ENCODE results near the gene COL8A2.

COL8A2 gene

DNA sequence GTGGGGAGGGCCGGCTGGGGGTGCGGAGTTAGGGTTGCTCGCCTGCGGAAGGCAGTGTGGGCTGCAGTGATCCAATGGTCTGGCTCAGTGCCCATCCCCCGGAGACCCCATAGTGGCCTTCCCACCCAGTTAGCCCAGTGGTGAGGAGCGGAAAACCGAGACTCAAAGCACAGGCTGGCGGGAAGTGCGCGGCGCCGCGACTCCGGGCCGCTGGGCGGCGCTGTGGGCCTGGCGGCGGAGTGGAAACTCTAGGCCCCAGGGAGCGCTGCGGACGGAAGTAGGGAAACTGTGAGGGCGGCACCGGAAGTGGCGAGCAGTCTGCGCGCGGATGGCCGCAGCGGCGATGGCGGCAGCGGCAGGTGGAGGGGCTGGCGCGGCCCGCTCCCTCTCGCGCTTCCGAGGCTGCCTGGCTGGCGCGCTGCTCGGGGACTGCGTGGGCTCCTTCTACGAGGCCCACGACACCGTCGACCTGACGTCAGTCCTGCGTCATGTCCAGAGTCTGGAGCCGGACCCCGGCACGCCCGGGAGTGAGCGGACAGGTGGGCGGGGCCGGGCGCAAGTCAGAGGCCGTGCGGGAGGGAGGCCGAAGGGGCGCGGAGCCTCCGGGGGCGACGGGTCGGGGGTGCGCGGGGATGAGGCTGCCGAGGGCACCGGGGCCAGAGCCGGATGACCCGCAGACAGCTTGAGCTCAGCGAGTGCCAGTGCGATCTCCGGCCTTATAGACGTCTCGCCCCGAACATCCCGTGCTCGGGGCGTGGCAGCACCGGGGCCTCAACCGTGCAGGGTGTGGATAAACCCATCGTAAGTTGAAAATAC, 36.2 kb downstream of the COL8A2 start, which contains the start of gene ADPRS (continued):
- TF ChIP-seq, protein P1, sequence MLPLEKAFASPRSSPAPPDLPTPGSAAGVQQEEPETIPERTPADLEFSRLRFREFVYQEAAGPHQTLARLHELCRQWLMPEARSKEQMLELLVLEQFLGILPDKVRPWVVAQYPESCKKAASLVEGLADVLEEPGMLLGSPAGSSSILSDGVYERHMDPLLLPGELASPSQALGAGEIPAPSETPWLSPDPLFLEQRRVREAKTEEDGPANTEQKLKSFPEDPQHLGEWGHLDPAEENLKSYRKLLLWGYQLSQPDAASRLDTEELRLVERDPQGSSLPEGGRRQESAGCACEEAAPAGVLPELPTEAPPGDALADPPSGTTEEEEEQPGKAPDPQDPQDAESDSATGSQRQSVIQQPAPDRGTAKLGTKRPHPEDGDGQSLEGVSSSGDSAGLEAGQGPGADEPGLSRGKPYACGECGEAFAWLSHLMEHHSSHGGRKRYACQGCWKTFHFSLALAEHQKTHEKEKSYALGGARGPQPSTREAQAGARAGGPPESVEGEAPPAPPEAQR (tag by site-specific recombination; IDR thresholded peaks at IDR 0.05): peak; percentile 87
- peak; percentile 80; the same call in 1 of the 2 replicates for TF ChIP-seq ZNF394 (tag by site-specific recombination; IDR thresholded peaks at IDR 0.05; ENCODE audit: borderline replicate concordance)
- TF ChIP-seq ELK4 (IDR thresholded peaks at IDR 0.05; ENCODE audit: borderline replicate concordance, low read depth, low read length): peak; percentile 50; the same call in 1 of the 2 replicates
- peak; percentile 93 for TF ChIP-seq ZBTB17 (tag by site-specific recombination; IDR thresholded peaks at IDR 0.05)
- peak; percentile 86 for TF ChIP-seq ZNF2 (tag by site-specific recombination; IDR thresholded peaks at IDR 0.05)
- peak; percentile 99 for TF ChIP-seq ZBTB26 (tag by site-specific recombination; optimal IDR thresholded peaks at IDR 0.05)
- TF ChIP-seq KLF7 (tag by site-specific recombination; IDR thresholded peaks at IDR 0.05; ENCODE audit: borderline replicate concordance): peak; percentile 94
- TF ChIP-seq ZFHX2 (tag by site-specific recombination; conservative IDR thresholded peaks at IDR 0.05): peak; percentile 93
- no peak for TF ChIP-seq ZNF701 (tag by site-specific recombination; IDR thresholded peaks at IDR 0.05)
- TF ChIP-seq KLF8 (tag by site-specific recombination; IDR thresholded peaks at IDR 0.05): peak; percentile 98
- TF ChIP-seq, protein P2, sequence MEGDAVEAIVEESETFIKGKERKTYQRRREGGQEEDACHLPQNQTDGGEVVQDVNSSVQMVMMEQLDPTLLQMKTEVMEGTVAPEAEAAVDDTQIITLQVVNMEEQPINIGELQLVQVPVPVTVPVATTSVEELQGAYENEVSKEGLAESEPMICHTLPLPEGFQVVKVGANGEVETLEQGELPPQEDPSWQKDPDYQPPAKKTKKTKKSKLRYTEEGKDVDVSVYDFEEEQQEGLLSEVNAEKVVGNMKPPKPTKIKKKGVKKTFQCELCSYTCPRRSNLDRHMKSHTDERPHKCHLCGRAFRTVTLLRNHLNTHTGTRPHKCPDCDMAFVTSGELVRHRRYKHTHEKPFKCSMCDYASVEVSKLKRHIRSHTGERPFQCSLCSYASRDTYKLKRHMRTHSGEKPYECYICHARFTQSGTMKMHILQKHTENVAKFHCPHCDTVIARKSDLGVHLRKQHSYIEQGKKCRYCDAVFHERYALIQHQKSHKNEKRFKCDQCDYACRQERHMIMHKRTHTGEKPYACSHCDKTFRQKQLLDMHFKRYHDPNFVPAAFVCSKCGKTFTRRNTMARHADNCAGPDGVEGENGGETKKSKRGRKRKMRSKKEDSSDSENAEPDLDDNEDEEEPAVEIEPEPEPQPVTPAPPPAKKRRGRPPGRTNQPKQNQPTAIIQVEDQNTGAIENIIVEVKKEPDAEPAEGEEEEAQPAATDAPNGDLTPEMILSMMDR (tag by site-specific recombination; IDR thresholded peaks at IDR 0.05): peak; percentile 100
- peak; percentile 76 for TF ChIP-seq EGR2 (tag by site-specific recombination; IDR thresholded peaks at IDR 0.05; ENCODE audit: low read depth)
- peak; percentile 99 for TF ChIP-seq YY1 (tag by site-specific recombination; IDR thresholded peaks at IDR 0.05)
- peak; percentile 58; the same call in 1 of the 2 replicates for TF ChIP-seq ZNF335 (tag by site-specific recombination; conservative IDR thresholded peaks at IDR 0.05)
- TF ChIP-seq, protein P3, sequence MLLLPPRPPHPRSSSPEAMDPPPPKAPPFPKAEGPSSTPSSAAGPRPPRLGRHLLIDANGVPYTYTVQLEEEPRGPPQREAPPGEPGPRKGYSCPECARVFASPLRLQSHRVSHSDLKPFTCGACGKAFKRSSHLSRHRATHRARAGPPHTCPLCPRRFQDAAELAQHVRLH (tag by site-specific recombination; IDR thresholded peaks at IDR 0.05): peak; percentile 85; the same call in 1 of the 2 replicates
- TF ChIP-seq, protein P4, sequence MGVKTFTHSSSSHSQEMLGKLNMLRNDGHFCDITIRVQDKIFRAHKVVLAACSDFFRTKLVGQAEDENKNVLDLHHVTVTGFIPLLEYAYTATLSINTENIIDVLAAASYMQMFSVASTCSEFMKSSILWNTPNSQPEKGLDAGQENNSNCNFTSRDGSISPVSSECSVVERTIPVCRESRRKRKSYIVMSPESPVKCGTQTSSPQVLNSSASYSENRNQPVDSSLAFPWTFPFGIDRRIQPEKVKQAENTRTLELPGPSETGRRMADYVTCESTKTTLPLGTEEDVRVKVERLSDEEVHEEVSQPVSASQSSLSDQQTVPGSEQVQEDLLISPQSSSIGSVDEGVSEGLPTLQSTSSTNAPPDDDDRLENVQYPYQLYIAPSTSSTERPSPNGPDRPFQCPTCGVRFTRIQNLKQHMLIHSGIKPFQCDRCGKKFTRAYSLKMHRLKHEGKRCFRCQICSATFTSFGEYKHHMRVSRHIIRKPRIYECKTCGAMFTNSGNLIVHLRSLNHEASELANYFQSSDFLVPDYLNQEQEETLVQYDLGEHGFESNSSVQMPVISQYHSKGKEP (tag by site-specific recombination; IDR thresholded peaks at IDR 0.05): peak; percentile 70; the same call in 1 of the 2 replicates
- TF ChIP-seq ZNF133 (tag by site-specific recombination; IDR thresholded peaks at IDR 0.05): no peak
- TF ChIP-seq ZNF324 (tag by site-specific recombination; IDR thresholded peaks at IDR 0.05): peak; percentile 96
- no peak for TF ChIP-seq ZNF670 (tag by site-specific recombination; IDR thresholded peaks at IDR 0.05; ENCODE audit: low read depth)
- peak; percentile 96 for TF ChIP-seq ZXDB (tag by site-specific recombination; IDR thresholded peaks at IDR 0.05)
- TF ChIP-seq ZNF548 (tag by site-specific recombination; IDR thresholded peaks at IDR 0.05): no peak
- TF ChIP-seq ZNF24 (tag by site-specific recombination; IDR thresholded peaks at IDR 0.05): peak; percentile 89
- peak; percentile 67 for TF ChIP-seq PATZ1 (tag by site-specific recombination; IDR thresholded peaks at IDR 0.05)
- no peak for TF ChIP-seq ZNF302 (tag by site-specific recombination; IDR thresholded peaks at IDR 0.05; ENCODE audit: low read depth)
- TF ChIP-seq ZNF223 (tag by site-specific recombination; IDR thresholded peaks at IDR 0.05): peak; percentile 68
- no peak for TF ChIP-seq ZNF155 (tag by site-specific recombination; IDR thresholded peaks at IDR 0.05)
- TF ChIP-seq, protein P5, sequence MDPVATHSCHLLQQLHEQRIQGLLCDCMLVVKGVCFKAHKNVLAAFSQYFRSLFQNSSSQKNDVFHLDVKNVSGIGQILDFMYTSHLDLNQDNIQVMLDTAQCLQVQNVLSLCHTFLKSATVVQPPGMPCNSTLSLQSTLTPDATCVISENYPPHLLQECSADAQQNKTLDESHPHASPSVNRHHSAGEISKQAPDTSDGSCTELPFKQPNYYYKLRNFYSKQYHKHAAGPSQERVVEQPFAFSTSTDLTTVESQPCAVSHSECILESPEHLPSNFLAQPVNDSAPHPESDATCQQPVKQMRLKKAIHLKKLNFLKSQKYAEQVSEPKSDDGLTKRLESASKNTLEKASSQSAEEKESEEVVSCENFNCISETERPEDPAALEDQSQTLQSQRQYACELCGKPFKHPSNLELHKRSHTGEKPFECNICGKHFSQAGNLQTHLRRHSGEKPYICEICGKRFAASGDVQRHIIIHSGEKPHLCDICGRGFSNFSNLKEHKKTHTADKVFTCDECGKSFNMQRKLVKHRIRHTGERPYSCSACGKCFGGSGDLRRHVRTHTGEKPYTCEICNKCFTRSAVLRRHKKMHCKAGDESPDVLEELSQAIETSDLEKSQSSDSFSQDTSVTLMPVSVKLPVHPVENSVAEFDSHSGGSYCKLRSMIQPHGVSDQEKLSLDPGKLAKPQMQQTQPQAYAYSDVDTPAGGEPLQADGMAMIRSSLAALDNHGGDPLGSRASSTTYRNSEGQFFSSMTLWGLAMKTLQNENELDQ (tag by site-specific recombination; IDR thresholded peaks at IDR 0.05; ENCODE audit: low read depth): no peak
